CD4-positive, alpha-beta T cell (primary cell): ENCODE results near the gene NLRX1. TPM values are rescaled to one million over a fixed set of nuclear protein-coding genes. Genes with fewer than 3 reads are reported as not detected.
A peak's percentile ranks its signal among the peaks of the same experiment; 100 is the strongest.

Experiments
- ATAC-seq: fragments of 200-7000 bp; cut with Tn5 transposase; one replicate; pipeline ENCODE4 v1.10.0; 2022; ENCODE audit warnings: mild to moderate bottlenecking; ENCODE audit not compliant: poor library complexity
- CTCF ChIA-PET: fragments of 350-600 bp; sonication (Branson Sonifier 250); formaldehyde crosslinking; loops from one replicate; lab custom pipeline; 2021; ENCODE audit warnings: antibody characterized with exemption, inconsistent platforms; lab: Charles Lee
- POLR2A ChIA-PET: fragments of 350-600 bp; sonication (Branson Sonifier 250); formaldehyde crosslinking; loops from one replicate; lab custom pipeline; 2021; ENCODE audit warnings: antibody characterized with exemption, inconsistent platforms; lab: Charles Lee
- DNase-seq, 14 experiments: peaks; one replicate each; pipeline ENCODE4 v3.0.0-alpha.2; 2013 to 2020; ENCODE audit warnings: mixed read lengths in 2 of 14
- H3K27ac ChIP-seq, 2 donors: one replicate each; pipeline versions ENCODE4 v1.5.1 to v1.7.0; 2013; ENCODE audit warnings: low read length in 2 of 2, low read depth in 1 of 2, mild to moderate bottlenecking in 1 of 2
- H3K27me3 ChIP-seq, 2 experiments: 1 replicate in 1 of 2; 2 replicates in 1 of 2; pipeline versions ENCODE4 v1.6.1 to v1.7.0; 2013; ENCODE audit warnings: low read length in 2 of 2, control low read depth in 1 of 2, mild to moderate bottlenecking in 1 of 2, moderate library complexity in 1 of 2; ENCODE audit not compliant: insufficient read depth in 2 of 2, control insufficient read depth in 1 of 2
- H3K36me3 ChIP-seq: one replicate; pipeline ENCODE4 v1.6.1; 2013; ENCODE audit warnings: low read length, control low read depth; ENCODE audit not compliant: insufficient read depth
- H3K4me1 ChIP-seq: one replicate; pipeline ENCODE4 v1.6.1; 2013; ENCODE audit warnings: low read length, control low read depth; ENCODE audit not compliant: insufficient read depth
- H3K4me3 ChIP-seq: one replicate; pipeline ENCODE4 v1.5.1; 2013; ENCODE audit warnings: mild to moderate bottlenecking, low read length, moderate library complexity
- H3K9me3 ChIP-seq, 2 experiments: 1 replicate in 1 of 2; 2 replicates in 1 of 2; pipeline versions ENCODE4 v1.6.1 to v1.7.0; 2013; ENCODE audit warnings: low read length in 2 of 2, mild to moderate bottlenecking in 2 of 2, control low read depth in 1 of 2, moderate library complexity in 1 of 2; ENCODE audit not compliant: control insufficient read depth in 1 of 2, insufficient read depth in 1 of 2
- H3K27ac Mint-ChIP-seq: one replicate; pipeline ENCODE4 v1.8.0; 2020; ENCODE audit warnings: mixed read lengths
- H3K27me3 Mint-ChIP-seq: one replicate; pipeline ENCODE4 v1.8.0; 2021; ENCODE audit warnings: mixed read lengths
- H3K36me3 Mint-ChIP-seq: one replicate; pipeline ENCODE4 v1.8.0; 2021; ENCODE audit warnings: low read depth, mixed read lengths
- H3K4me1 Mint-ChIP-seq: one replicate; pipeline ENCODE4 v1.8.0; 2021; ENCODE audit warnings: low read depth, mixed read lengths
- H3K4me3 Mint-ChIP-seq: one replicate; pipeline ENCODE4 v1.8.0; 2020; ENCODE audit warnings: mild to moderate bottlenecking, mixed read lengths
- H3K9me3 Mint-ChIP-seq: one replicate; pipeline ENCODE4 v1.8.0; 2020; ENCODE audit warnings: mixed read lengths
- CTCF ChIP-seq: fragments of 200-600 bp; IDR thresholded peaks from one replicate; pipeline ENCODE4 v1.8.0; 2022; ENCODE audit warnings: antibody characterized with exemption, mild to moderate bottlenecking
- intact Hi-C, 2 experiments: fragments of 100-400 bp; cut with DNase I in 1 of 2; cut with micrococcal nuclease in 1 of 2; formaldehyde crosslinking; loops; one replicate each; pipeline versions ENCODE4 v1.15.1 to v1.9.0; 2023 to 2025; cut with DNase I, micrococcal nuclease
- total RNA-seq, 174 experiments: library from RNA in 2 of 174; stranded (reverse) in 2 of 174; gene quantifications; one replicate each; pipeline ENCODE4 v1.2.3 and lab custom pipeline; 2021 to 2026

The NLRX1 gene
- total RNA-seq, 2 experiments from 2014 or later: 4.2 to 5.4 TPM

GRCh38 chr11:119175493-119176077, 7.1 kb downstream of the NLRX1 start:
- Mint-ChIP-seq H3K4me1 (peaks cover 16% of the 10 kb centered on the region), H3K4me3 (no peak overlapping the region), H3K36me3 (peaks cover 33% of the 10 kb centered on the region), H3K27me3 (no peaks in the 10 kb centered on the region), H3K9me3 (no peaks in the 10 kb centered on the region), H3K27ac (no peak overlapping the region)
- Histone ChIP-seq H3K27ac (no peak overlapping the region), H3K36me3 (peaks cover 15% of the 10 kb centered on the region), H3K4me1 (peaks cover 12% of the 10 kb centered on the region), H3K9me3 (no peaks in the 10 kb centered on the region), H3K27me3 (no peaks in the 10 kb centered on the region), H3K4me3 (no peak overlapping the region)
- intact Hi-C loops: no loop called here
- DNase-seq (no peak), ATAC-seq (no peak)
- ChIA-PET CTCF (no interaction called here), POLR2A (no interaction called here)
- no peak for TF ChIP-seq CTCF

- peaks cover 16% of the 10 kb centered on the region for H3K4me1 Mint-ChIP-seq
- no peaks in the 10 kb centered on the region for H3K9me3 Mint-ChIP-seq
- peaks cover 29% of the 10 kb centered on the region for H3K36me3 Mint-ChIP-seq
- TF ChIP-seq CTCF: no peak
- intact Hi-C loops: no loop called here
- peaks cover 12% of the 10 kb centered on the region for H3K4me1 ChIP-seq
- POLR2A ChIA-PET: interaction anchor here (2.2 kb wide), 1 partner anchor 9 kb away, joined by 6 read pairs; the partner anchor contains the start of gene NLRX1
- H3K27ac Mint-ChIP-seq: peak overlapping the region; percentile 52
- CTCF ChIA-PET: no interaction called here
- H3K4me3 ChIP-seq: no peak overlapping the region
- H3K9me3 ChIP-seq: no peaks in the 10 kb centered on the region
- no peak overlapping the region for H3K4me3 Mint-ChIP-seq
- H3K27me3 ChIP-seq: no peaks in the 10 kb centered on the region
- peaks cover 15% of the 10 kb centered on the region for H3K36me3 ChIP-seq
- DNase-seq: no peak
- H3K27me3 Mint-ChIP-seq: no peaks in the 10 kb centered on the region
- H3K27ac ChIP-seq: peak overlapping the region in 1 of 2 donors; percentile 21
- ATAC-seq: no peak
These were observed 9.7 kb downstream of the NLRX1 start for GRCh38 chr11:119178166-119178680.

GRCh38 chr11:119179342-119179741, 10.8 kb downstream of the NLRX1 start:
- H3K9me3 ChIP-seq: no peaks in the 10 kb centered on the region
- Mint-ChIP-seq H3K9me3 (no peaks in the 10 kb centered on the region), H3K27me3 (no peaks in the 10 kb centered on the region), H3K4me1 (peaks cover 16% of the 10 kb centered on the region), H3K36me3 (peaks cover 26% of the 10 kb centered on the region), H3K27ac (no peak overlapping the region), H3K4me3 (no peak overlapping the region)
- ATAC-seq (no peak), DNase-seq (no peak)
- H3K36me3 ChIP-seq: peaks cover 8% of the 10 kb centered on the region
- H3K4me1 ChIP-seq: peaks cover 12% of the 10 kb centered on the region
- H3K27ac ChIP-seq: no peak overlapping the region
- no peaks in the 10 kb centered on the region for H3K27me3 ChIP-seq
- H3K4me3 ChIP-seq: no peak overlapping the region
- intact Hi-C loops: no loop called here
- POLR2A ChIA-PET: interaction anchor here (1.1 kb wide), 1 partner anchor 10 kb away, joined by 5 read pairs; no protein-coding TSS in a partner anchor
- CTCF ChIA-PET: no interaction called here
- TF ChIP-seq CTCF: no peak
